HG02970 (cell line): ENCODE measurements around the gene PSMD14.

Source experiments
- ATAC-seq: cut with Tn5 transposase; IDR thresholded peaks from one replicate; pipeline ENCODE4 v1.9.1; 2021; ENCODE audit warnings: mild to moderate bottlenecking, moderate library complexity, moderate number of reproducible peaks; ENCODE audit not compliant: unreplicated experiment, low FRiP score

Gene PSMD14

GRCh38 chr2:161416708-161417437, 108.6 kb downstream of the PSMD14 start:
- ATAC-seq, result no peak

GRCh38 chr2:161417438-161418274, 109.4 kb downstream of the PSMD14 start:
- no peak for ATAC-seq

- no peak for ATAC-seq
These were observed 110.1 kb downstream of the PSMD14 start for GRCh38 chr2:161418275-161418714.

GRCh38 chr2:161418715-161419637, 110.8 kb downstream of the PSMD14 start:
- ATAC-seq, result no peak

GRCh38 chr2:161419638-161420190, 111.5 kb downstream of the PSMD14 start:
- no peak for ATAC-seq

- ATAC-seq, result no peak
These were observed 112.3 kb downstream of the PSMD14 start for GRCh38 chr2:161420406-161421074.

- ATAC-seq, result no peak
These were observed 113.5 kb downstream of the PSMD14 start for GRCh38 chr2:161421686-161422085.

GRCh38 chr2:161422816-161423403, 114.7 kb downstream of the PSMD14 start:
- ATAC-seq, result no peak

- no peak for ATAC-seq
These were observed 115.5 kb downstream of the PSMD14 start for GRCh38 chr2:161423421-161424393.

GRCh38 chr2:161424394-161424769, 116.2 kb downstream of the PSMD14 start:
- no peak for ATAC-seq

GRCh38 chr2:161424891-161425727, 116.9 kb downstream of the PSMD14 start:
- no peak for ATAC-seq

GRCh38 chr2:161425728-161426454, 117.7 kb downstream of the PSMD14 start:
- ATAC-seq, result no peak

GRCh38 chr2:161426455-161426921, 118.3 kb downstream of the PSMD14 start:
- no peak for ATAC-seq

GRCh38 chr2:161426922-161427663, 118.9 kb downstream of the PSMD14 start:
- ATAC-seq, result no peak

GRCh38 chr2:161427664-161428587, 119.7 kb downstream of the PSMD14 start:
- no peak for ATAC-seq
